Nephron (organoid): Measurements from ENCODE around the gene ITGB1BP1.

Source experiments
- H3K27ac Mint-ChIP-seq, 3 experiments: 2 replicates each; pipeline ENCODE4 v1.8.0; 2020; ENCODE audit warnings: mixed read lengths in 3 of 3, mild to moderate bottlenecking in 2 of 3, moderate library complexity in 1 of 3
- H3K27me3 Mint-ChIP-seq: 2 replicates; pipeline ENCODE4 v1.8.0; 2021; ENCODE audit warnings: low read depth, mild to moderate bottlenecking, moderate library complexity, mixed read lengths
- H3K36me3 Mint-ChIP-seq: 2 replicates; pipeline ENCODE4 v1.8.0; 2020; ENCODE audit warnings: low read depth, mixed read lengths
- H3K4me1 Mint-ChIP-seq: 2 replicates; pipeline ENCODE4 v1.8.0; 2020; ENCODE audit warnings: mixed read lengths
- H3K4me3 Mint-ChIP-seq, 3 experiments: 2 replicates each; pipeline ENCODE4 v1.8.0; 2020; ENCODE audit warnings: mild to moderate bottlenecking in 3 of 3, mixed read lengths in 3 of 3, moderate library complexity in 2 of 3
- H3K9me3 Mint-ChIP-seq: 2 replicates; pipeline ENCODE4 v1.8.0; 2020; ENCODE audit warnings: mixed read lengths
- TF ChIP-seq, protein P1 (sequence below), 3 experiments: fragments of 200-600 bp; sonication (generic); IDR thresholded peaks; one replicate each; pipeline ENCODE4 v1.5.0; 2021; ENCODE audit warnings: antibody characterized with exemption in 3 of 3; ENCODE audit not compliant: unreplicated experiment in 3 of 3

ITGB1BP1 gene

DNA sequence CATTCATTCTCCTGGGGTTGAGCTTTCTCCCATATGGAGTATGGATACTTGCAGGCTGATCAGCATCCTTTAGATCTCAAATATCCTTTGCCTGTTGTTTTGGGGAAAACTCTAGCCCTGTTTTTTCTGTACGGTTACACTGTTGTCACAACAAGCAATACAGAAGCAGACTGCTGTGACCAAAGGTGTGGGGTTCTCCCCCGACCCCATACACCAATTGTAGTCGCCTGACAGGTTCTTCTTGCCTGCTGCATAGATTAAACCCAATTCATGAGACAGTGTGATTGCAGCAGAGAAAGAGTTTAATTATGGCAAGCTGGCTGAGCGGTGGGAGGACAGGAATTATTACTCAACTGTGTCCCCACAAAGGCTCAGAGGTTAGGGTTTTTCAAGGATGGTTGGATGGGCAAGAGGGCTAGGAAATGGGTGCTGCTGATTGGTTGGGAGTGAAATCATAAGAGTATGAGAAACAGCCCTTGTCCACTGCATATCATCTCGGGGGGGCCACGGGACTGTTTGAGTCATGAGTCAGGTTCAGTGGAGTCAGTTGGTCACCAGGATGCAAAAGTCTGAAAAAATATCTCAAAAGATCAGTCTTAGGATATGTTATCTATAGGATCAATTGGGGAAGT is 40.6 kb downstream of the ITGB1BP1 start:
- H3K27me3 Mint-ChIP-seq: no peaks in the 10 kb centered on the region
- H3K9me3 Mint-ChIP-seq: no peaks in the 10 kb centered on the region
- peaks cover 53% of the 10 kb centered on the region for H3K36me3 Mint-ChIP-seq
- TF ChIP-seq, protein P1, sequence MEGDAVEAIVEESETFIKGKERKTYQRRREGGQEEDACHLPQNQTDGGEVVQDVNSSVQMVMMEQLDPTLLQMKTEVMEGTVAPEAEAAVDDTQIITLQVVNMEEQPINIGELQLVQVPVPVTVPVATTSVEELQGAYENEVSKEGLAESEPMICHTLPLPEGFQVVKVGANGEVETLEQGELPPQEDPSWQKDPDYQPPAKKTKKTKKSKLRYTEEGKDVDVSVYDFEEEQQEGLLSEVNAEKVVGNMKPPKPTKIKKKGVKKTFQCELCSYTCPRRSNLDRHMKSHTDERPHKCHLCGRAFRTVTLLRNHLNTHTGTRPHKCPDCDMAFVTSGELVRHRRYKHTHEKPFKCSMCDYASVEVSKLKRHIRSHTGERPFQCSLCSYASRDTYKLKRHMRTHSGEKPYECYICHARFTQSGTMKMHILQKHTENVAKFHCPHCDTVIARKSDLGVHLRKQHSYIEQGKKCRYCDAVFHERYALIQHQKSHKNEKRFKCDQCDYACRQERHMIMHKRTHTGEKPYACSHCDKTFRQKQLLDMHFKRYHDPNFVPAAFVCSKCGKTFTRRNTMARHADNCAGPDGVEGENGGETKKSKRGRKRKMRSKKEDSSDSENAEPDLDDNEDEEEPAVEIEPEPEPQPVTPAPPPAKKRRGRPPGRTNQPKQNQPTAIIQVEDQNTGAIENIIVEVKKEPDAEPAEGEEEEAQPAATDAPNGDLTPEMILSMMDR (IDR thresholded peaks at IDR 0.05; ENCODE audit: unreplicated experiment in 3 of 3): no peak
- H3K27ac Mint-ChIP-seq: no peak overlapping the region
- no peak overlapping the region for H3K4me3 Mint-ChIP-seq
- H3K4me1 Mint-ChIP-seq: peaks cover 4% of the 10 kb centered on the region

GRCh38 chr2:9380702-9381628 is 42.4 kb downstream of the ITGB1BP1 start:
- no peaks in the 10 kb centered on the region for H3K27me3 Mint-ChIP-seq
- no peak overlapping the region for H3K4me3 Mint-ChIP-seq
- no peak overlapping the region for H3K27ac Mint-ChIP-seq
- no peaks in the 10 kb centered on the region for H3K9me3 Mint-ChIP-seq
- peaks cover 59% of the 10 kb centered on the region for H3K36me3 Mint-ChIP-seq
- no peaks in the 10 kb centered on the region for H3K4me1 Mint-ChIP-seq
- TF ChIP-seq, protein P1 (IDR thresholded peaks at IDR 0.05; ENCODE audit: unreplicated experiment in 3 of 3): no peak

DNA sequence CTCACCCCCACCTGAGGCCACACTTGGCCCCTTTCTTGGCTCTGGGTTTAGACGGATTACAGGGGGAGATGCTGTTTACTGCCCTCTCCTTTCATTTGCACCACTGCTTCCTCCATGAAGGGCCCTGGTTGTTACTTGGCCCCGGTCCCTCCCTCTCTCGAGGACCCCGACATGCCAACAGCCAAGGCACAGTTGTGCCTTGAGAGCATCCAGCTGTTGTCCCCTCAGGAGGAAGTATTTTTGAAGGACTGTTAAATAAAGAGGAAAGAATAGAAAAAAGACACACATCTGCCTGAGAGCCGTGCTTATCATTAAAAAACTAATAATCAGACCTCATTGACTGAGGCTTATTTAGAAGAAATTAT is 44.0 kb downstream of the ITGB1BP1 start:
- Mint-ChIP-seq H3K36me3 (peaks cover 60% of the 10 kb centered on the region), H3K27me3 (no peaks in the 10 kb centered on the region), H3K4me3 (no peak overlapping the region), H3K9me3 (no peaks in the 10 kb centered on the region), H3K4me1 (no peaks in the 10 kb centered on the region), H3K27ac (no peak overlapping the region)
- TF ChIP-seq, protein P1 (IDR thresholded peaks at IDR 0.05; ENCODE audit: unreplicated experiment in 3 of 3): no peak

DNA sequence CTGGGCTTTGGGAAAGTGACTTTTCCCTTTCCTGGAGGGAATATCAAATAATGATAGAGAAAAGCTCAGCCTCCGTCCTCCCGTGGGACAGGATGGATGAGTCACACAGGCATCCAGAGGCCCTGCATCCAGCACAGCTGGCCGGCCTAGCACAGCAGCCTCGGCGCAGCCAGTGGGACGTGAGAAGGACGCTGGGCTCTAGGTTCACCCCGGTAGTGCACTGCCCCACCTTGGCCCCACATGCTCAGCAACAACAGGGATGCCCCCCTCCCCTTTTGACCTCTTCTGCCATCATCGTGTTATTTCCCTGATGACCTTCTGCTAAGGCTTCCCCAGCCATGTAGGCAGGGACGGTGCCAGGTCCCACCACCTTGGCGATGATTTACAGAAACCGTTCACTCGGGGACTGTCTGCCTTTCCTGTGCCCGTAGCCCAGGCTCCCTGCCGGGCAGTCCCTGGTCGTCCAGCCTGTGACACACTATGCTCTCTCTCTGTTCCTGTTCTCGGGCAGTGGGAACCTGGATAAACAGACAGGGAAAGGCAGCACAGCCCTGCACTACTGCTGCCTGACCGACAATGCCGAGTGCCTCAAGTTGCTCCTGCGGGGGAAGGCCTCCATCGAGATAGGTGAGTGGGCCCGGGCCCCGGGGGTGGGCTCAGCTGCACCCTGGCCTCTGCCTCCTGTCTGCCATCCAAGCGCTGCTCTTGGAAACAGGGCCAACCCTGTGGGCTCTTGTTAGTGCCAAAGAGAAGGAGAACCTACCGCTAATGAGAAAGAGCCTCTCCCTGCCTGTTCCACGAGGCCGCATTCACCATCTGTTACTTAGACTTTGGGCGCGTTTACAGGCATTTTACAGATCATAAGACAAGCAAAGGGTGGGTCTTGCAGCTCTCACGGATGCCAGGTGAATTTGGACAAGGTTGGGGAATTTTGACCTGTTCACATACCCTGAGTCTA is 44.6 kb downstream of the ITGB1BP1 start:
- TF ChIP-seq, protein P1 (IDR thresholded peaks at IDR 0.05; ENCODE audit: unreplicated experiment in 3 of 3): no peak
- Mint-ChIP-seq H3K9me3 (no peaks in the 10 kb centered on the region), H3K4me1 (no peaks in the 10 kb centered on the region), H3K4me3 (no peak overlapping the region), H3K36me3 (peaks cover 66% of the 10 kb centered on the region), H3K27ac (no peak overlapping the region), H3K27me3 (no peaks in the 10 kb centered on the region)

- H3K9me3 Mint-ChIP-seq: no peaks in the 10 kb centered on the region
- H3K36me3 Mint-ChIP-seq: peaks cover 61% of the 10 kb centered on the region
- H3K4me3 Mint-ChIP-seq: no peak overlapping the region
- TF ChIP-seq, protein P1 (IDR thresholded peaks at IDR 0.05; ENCODE audit: unreplicated experiment in 3 of 3): no peak
- peak overlapping the region in 2 of 3 experiments; percentile 14 to 62 for H3K27ac Mint-ChIP-seq
- H3K4me1 Mint-ChIP-seq: no peaks in the 10 kb centered on the region
- no peaks in the 10 kb centered on the region for H3K27me3 Mint-ChIP-seq
These were observed 45.7 kb downstream of the ITGB1BP1 start for GRCh38 chr2:9377461-9378097.
